T-helper 2 cell treated with Interferon-gamma antibody and Interleukin-4, amounts not matched to agents 5 μg/mL and 100 μg/mL, for 36 hours (primary cell): ENCODE data around the gene EIF2S2.

ENCODE experiments used
- DNase-seq: peaks from one replicate; pipeline ENCODE4 v3.0.0; 2021; ENCODE audit warnings: low spot score
- H3K27ac Mint-ChIP-seq: one replicate; pipeline ENCODE4 v1.8.0; 2021; ENCODE audit warnings: mild to moderate bottlenecking, mixed read lengths
- H3K27me3 Mint-ChIP-seq: one replicate; pipeline ENCODE4 v1.8.0; 2021; ENCODE audit warnings: low read depth, mixed read lengths
- H3K36me3 Mint-ChIP-seq: one replicate; pipeline ENCODE4 v1.8.0; 2021; ENCODE audit warnings: low read depth, mixed read lengths
- H3K4me1 Mint-ChIP-seq: one replicate; pipeline ENCODE4 v1.8.0; 2021; ENCODE audit warnings: low read depth, mixed read lengths
- H3K4me3 Mint-ChIP-seq: one replicate; pipeline ENCODE4 v1.8.0; 2022; ENCODE audit warnings: mild to moderate bottlenecking, moderate library complexity, mixed read lengths
- H3K9me3 Mint-ChIP-seq: one replicate; pipeline ENCODE4 v1.8.0; 2021; ENCODE audit warnings: mixed read lengths

Gene EIF2S2

DNA sequence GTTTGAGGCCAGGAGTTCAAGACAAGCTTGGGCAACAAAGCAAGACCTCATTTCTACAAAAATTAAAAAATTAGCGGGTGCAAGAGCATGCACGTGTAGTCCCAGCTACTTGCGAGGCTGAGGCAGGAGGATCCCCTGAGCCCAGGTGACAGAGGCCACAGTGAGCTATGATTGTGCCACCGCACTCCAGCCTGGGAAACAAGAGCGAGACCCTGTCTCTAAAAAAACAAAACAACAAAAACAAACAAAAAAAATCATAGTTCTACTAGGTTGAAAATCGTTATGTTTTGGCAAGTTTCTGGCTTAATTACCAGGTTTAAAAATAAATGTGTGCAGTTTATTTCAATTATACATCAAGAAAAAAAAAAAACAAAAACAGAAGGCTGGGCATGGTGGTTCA, 2.6 kb downstream of the EIF2S2 start:
- H3K27ac Mint-ChIP-seq = peak overlapping the region; percentile 26
- H3K4me3 Mint-ChIP-seq = peak overlapping the region; percentile 73
- no peaks in the 10 kb centered on the region for H3K9me3 Mint-ChIP-seq
- peaks cover 47% of the 10 kb centered on the region for H3K4me1 Mint-ChIP-seq
- H3K36me3 Mint-ChIP-seq = peaks cover 53% of the 10 kb centered on the region
- H3K27me3 Mint-ChIP-seq = no peaks in the 10 kb centered on the region
- no peak for DNase-seq

DNA sequence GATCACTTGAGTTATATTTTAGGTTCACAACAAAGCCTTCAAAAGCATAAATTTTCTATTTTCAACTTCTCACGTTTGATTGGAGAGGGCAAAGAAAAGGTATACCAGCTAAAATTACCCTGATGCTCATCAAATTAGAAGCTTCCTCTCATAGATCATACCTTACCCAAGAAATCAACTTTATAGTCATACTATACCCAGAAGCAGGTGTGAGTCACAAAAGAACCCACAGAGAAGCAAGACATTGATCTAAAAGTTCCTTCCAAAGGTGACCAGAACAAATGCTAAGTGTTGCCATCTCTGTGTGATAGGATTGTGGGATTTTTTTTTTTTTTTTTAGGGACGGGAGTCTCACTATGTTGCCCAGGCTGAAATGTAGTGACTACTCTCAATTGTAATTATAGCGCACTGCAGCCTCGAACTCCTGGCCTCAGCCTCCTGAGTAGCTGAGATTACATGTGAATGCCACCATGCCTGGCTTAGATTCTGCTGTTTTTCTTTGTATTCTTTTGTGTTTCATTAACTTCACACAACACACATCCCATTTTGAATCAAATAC, 3.3 kb downstream of the EIF2S2 start:
- H3K27me3 Mint-ChIP-seq = no peaks in the 10 kb centered on the region
- H3K36me3 Mint-ChIP-seq = peaks cover 59% of the 10 kb centered on the region
- no peaks in the 10 kb centered on the region for H3K9me3 Mint-ChIP-seq
- H3K4me1 Mint-ChIP-seq = peaks cover 52% of the 10 kb centered on the region
- no peak for DNase-seq
- H3K4me3 Mint-ChIP-seq = peak overlapping the region; percentile 37
- H3K27ac Mint-ChIP-seq = peak overlapping the region; percentile 55

DNA sequence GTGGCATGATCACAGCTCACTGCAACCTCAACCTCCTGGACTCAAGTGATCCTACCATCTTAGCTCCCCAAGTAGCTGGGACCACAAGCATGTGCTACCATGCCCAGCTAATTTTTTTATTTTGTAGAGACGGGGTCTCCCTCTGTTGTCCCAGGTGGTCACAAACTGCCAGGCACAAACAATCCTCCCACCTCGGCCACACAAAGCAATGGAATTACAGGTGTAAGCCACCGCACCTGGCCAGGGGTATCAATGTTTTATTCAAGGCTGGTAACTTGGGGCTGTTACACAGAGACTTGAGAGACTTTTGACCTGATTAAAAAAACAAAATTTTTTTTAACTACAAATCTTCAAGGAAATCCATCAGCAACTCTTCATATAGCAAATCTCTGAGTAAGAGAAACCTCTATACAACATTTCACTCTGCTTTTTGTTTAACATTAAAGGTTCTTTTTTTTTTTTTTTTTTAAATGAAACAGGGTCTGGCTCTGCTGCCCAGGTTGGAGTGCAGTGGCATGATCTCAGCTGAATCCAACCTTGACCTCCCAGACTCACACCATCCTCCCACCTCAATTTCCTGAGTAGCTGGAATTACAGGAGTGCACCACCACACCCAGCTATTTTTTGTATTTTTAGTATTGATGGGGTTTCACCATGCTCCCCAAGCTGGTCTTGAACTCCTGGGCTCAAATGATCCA, 5.9 kb downstream of the EIF2S2 start:
- Mint-ChIP-seq H3K27me3 (no peaks in the 10 kb centered on the region), H3K36me3 (peaks cover 74% of the 10 kb centered on the region), H3K9me3 (no peaks in the 10 kb centered on the region), H3K4me1 (peaks cover 61% of the 10 kb centered on the region), H3K27ac (no peak overlapping the region), H3K4me3 (peak overlapping the region; percentile 12)
- no peak for DNase-seq

DNA sequence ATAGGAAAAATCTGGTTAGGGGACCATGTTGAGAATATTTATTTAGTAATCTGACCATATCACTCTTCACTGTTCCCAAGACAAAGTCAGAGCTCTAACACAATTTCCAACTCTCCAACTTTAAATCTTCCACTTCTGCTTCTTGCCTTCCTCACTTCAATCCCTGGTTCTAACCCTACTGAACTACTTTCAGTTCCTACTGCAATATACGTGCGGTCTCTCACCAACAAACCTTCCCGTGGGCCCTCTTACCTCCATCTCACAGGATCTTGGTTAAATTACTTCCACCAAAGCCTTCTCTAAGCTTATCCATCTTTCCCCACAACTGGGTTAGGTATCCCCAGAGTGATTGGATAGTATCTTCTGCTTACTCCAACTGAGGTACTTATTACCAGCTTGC, 8.0 kb downstream of the EIF2S2 start:
- peak overlapping the region; percentile 35 for H3K27ac Mint-ChIP-seq
- H3K27me3 Mint-ChIP-seq = no peaks in the 10 kb centered on the region
- peaks cover 56% of the 10 kb centered on the region for H3K4me1 Mint-ChIP-seq
- H3K4me3 Mint-ChIP-seq = peak overlapping the region; percentile 19
- DNase-seq = no peak
- H3K9me3 Mint-ChIP-seq = no peaks in the 10 kb centered on the region
- peaks cover 69% of the 10 kb centered on the region for H3K36me3 Mint-ChIP-seq

DNA sequence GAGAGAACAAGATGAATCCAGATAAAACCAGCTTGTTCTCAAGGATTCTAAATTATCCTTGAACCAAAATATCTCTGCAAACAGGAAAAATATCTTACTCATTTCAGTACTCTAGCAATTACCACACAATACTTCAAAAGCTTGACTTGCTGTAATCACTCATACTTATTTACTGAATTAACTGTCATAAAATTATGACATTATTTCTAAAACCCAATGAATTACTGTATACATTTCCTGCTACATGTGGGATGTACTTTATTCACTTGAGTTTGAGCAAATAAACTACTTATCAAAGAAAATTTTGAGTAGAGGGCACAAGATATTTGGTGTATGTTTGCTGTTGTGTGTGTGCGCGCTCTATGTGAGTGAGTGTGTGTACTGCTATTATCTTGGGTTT, 9.7 kb downstream of the EIF2S2 start:
- Mint-ChIP-seq H3K4me3 (no peak overlapping the region), H3K36me3 (peaks cover 68% of the 10 kb centered on the region), H3K4me1 (peaks cover 40% of the 10 kb centered on the region), H3K27me3 (no peaks in the 10 kb centered on the region), H3K9me3 (no peaks in the 10 kb centered on the region), H3K27ac (peak overlapping the region; percentile 55)
- no peak for DNase-seq

DNA sequence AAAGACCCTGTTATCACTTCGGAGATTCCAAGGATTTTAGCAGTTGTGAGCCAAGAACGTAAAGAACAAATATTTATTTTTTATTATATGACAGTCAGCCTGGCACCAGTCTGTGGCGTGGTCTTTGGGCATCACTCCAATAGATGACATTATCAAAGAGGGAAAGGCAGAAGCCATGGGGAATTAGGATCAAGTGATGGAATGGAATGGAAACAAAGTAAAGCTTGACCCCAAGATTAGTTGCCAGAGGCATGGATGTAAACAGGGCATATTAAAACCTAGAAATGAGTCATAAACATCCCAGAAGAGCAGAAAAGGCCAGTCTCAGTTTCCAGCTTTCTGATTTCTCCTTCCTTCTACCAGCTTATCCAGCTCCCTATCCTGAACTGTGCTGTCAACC, 11.5 kb downstream of the EIF2S2 start:
- Mint-ChIP-seq H3K27me3 (no peaks in the 10 kb centered on the region), H3K9me3 (no peaks in the 10 kb centered on the region), H3K4me3 (no peak overlapping the region), H3K36me3 (peaks cover 77% of the 10 kb centered on the region), H3K4me1 (peaks cover 31% of the 10 kb centered on the region), H3K27ac (no peak overlapping the region)
- DNase-seq = no peak

DNA sequence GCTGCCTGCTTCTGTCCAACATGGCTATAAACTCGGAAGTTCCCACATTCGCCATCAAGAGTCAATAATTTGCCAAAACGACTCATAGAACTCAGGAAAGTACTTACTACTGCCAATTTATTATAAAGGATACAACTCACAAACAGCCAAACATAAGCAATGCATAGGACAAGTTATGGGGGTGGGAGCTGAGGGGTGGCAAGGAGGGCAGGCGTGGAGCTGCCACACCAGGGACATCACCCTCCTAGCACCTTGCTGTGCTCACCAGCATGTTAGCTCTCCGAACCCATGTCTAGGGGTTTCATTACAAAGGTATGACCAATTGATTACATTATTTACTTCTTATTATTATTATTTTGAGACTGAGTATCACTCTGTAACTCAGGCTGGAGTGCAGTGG, 12.4 kb downstream of the EIF2S2 start:
- no peak for DNase-seq
- H3K4me1 Mint-ChIP-seq = peaks cover 23% of the 10 kb centered on the region
- no peaks in the 10 kb centered on the region for H3K27me3 Mint-ChIP-seq
- H3K36me3 Mint-ChIP-seq = peaks cover 73% of the 10 kb centered on the region
- H3K4me3 Mint-ChIP-seq = no peak overlapping the region
- H3K27ac Mint-ChIP-seq = no peak overlapping the region
- no peaks in the 10 kb centered on the region for H3K9me3 Mint-ChIP-seq

DNA sequence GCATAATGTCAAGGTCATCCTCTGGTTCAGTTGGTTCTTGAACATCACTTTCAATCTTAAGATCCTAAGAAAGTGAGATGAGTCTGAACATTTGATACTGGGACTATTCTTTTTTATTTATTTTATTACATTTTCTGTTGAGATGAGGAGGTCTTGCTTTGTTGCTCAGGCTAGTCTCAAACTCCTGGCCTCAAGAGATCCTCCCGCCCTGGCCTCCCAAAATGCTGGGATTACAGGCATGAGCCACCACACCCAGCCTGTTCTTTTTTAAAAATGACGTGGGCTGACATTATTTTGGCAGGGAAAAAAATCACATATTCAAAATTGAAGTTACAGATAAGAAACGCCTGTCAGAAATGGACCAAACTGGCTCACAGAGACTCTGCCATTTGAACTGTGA, 13.5 kb downstream of the EIF2S2 start:
- Mint-ChIP-seq H3K27me3 (no peaks in the 10 kb centered on the region), H3K27ac (no peak overlapping the region), H3K4me1 (peaks cover 21% of the 10 kb centered on the region), H3K9me3 (no peaks in the 10 kb centered on the region), H3K36me3 (peaks cover 70% of the 10 kb centered on the region), H3K4me3 (no peak overlapping the region)
- no peak for DNase-seq

DNA sequence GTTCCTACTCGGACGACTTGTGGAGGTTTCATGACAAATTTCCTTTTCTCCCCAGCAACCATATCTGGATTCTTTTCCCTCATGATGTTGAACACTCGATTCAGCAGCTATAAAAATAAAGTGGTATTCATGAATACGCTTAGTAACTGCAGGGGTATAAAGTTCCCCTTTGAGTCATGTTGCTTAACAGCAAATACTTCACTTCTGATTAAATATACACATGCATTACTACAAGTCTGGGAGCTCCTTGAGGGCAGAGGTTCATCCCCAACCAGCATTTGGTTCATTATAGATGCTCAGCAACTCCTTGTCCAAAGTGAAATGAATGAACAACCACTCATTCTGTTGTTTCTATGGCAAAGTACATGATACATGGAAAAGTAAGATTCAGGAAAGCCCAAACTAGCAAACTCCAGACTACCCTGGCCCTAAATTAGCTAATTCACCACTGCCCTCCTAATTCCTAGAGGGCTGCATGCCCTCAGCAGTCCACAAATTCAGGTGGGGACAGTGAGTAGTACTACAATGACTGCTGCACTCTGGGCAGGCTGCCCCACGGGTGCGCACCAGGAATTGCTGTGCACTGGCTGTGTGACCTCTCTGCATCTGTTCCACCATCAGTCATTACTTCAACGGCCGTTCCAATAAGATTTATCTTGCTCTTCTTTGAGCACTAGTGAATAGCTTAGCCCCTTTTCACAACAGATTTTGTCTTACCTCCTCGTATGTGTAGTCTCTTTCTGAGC, 15.2 kb downstream of the EIF2S2 start:
- no peak for DNase-seq
- Mint-ChIP-seq H3K27ac (no peak overlapping the region), H3K4me1 (peaks cover 19% of the 10 kb centered on the region), H3K9me3 (no peaks in the 10 kb centered on the region), H3K36me3 (peaks cover 71% of the 10 kb centered on the region), H3K27me3 (no peaks in the 10 kb centered on the region), H3K4me3 (no peak overlapping the region)

DNA sequence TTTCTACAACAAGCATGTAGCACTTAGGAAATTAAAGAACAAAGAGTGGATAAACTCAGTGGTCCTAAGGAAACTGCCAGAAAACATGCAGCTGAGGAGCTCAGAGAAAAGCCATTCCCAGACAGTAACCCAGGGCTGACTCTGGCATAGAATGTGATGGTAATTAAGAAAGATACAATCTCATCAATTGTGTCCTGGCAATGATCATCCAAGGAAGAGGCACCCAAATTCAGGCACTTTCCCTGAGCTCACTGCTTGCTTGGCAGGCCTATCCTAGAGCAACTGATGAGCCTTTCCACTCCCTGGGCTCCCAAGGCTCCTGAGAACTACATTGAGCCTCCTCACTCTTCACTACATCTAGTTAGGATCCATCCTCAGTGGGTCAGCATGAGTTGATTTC, 16.2 kb downstream of the EIF2S2 start:
- peaks cover 21% of the 10 kb centered on the region for H3K4me1 Mint-ChIP-seq
- no peak for DNase-seq
- peaks cover 74% of the 10 kb centered on the region for H3K36me3 Mint-ChIP-seq
- H3K9me3 Mint-ChIP-seq = no peaks in the 10 kb centered on the region
- no peaks in the 10 kb centered on the region for H3K27me3 Mint-ChIP-seq
- H3K4me3 Mint-ChIP-seq = no peak overlapping the region
- no peak overlapping the region for H3K27ac Mint-ChIP-seq

DNA sequence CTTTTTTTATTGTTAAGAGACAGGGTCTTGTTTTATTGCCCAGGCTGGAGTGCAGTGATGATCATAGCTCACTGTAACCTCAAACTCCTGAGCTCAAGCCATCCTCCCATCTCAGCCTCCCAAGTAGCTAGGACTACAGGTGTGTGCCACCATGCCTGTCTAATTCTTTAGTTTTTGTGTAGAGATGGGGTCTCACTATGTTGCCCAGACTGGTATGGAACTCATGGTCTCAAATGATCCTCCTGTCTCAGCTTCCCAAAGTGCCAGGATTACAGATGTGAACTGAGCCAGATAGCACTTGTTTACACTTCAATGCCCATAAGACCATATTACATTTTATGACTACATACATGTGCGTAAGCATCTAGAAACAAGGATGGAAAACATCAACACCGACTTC, 18.1 kb downstream of the EIF2S2 start:
- Mint-ChIP-seq H3K36me3 (peaks cover 79% of the 10 kb centered on the region), H3K4me1 (peaks cover 17% of the 10 kb centered on the region), H3K9me3 (no peaks in the 10 kb centered on the region), H3K27me3 (no peaks in the 10 kb centered on the region), H3K27ac (peak overlapping the region; percentile 31), H3K4me3 (no peak overlapping the region)
- DNase-seq = no peak

DNA sequence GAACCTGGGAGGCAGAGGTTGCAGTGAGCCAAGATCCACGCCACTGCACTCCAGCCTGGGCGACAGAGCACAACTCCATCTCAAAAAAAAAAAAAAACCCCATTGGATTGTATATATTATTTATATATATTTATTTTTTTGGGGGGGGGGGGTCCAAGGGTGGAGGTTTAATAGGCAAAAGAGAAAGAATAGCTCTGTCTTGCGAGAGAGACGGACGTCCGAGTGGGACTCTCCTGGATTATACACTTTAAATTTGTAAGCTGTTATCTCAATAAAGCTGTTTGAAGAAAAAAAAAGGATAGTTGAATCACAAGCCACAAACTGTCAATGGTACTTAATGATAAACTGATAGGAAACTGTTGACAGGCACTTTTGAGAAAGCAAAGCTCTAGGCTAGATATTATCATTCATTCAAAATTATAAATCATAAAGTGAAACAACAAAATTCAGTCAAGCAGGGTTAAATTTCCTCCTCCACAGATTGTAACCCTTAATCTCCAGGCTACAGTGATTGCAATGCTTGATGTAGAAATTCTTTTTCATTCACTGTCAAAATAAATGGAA, 20.3 kb downstream of the EIF2S2 start:
- H3K9me3 Mint-ChIP-seq = no peaks in the 10 kb centered on the region
- peaks cover 19% of the 10 kb centered on the region for H3K4me1 Mint-ChIP-seq
- DNase-seq = no peak
- H3K36me3 Mint-ChIP-seq = peaks cover 77% of the 10 kb centered on the region
- no peaks in the 10 kb centered on the region for H3K27me3 Mint-ChIP-seq
- no peak overlapping the region for H3K4me3 Mint-ChIP-seq
- H3K27ac Mint-ChIP-seq = peak overlapping the region; percentile 45

DNA sequence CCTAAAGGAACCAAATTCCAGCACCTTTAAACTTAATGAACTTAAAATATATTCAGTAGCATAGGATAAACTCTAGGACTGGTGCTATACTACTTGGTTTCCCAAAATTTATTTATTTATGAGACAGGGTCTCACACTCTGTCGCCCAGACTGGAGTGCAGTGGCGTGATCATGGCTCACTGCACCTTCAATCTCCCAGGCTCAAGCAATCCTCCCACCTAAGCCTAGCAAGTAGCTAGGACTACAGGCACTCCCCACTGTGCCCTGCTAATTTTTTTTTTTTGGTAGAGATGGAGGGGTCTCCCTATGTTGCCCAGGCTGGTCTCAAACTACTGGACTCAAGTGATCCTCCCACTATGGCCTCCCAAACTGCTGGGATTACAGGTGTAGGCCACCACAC, 21.4 kb downstream of the EIF2S2 start:
- peaks cover 72% of the 10 kb centered on the region for H3K36me3 Mint-ChIP-seq
- H3K4me1 Mint-ChIP-seq = peaks cover 18% of the 10 kb centered on the region

DNA sequence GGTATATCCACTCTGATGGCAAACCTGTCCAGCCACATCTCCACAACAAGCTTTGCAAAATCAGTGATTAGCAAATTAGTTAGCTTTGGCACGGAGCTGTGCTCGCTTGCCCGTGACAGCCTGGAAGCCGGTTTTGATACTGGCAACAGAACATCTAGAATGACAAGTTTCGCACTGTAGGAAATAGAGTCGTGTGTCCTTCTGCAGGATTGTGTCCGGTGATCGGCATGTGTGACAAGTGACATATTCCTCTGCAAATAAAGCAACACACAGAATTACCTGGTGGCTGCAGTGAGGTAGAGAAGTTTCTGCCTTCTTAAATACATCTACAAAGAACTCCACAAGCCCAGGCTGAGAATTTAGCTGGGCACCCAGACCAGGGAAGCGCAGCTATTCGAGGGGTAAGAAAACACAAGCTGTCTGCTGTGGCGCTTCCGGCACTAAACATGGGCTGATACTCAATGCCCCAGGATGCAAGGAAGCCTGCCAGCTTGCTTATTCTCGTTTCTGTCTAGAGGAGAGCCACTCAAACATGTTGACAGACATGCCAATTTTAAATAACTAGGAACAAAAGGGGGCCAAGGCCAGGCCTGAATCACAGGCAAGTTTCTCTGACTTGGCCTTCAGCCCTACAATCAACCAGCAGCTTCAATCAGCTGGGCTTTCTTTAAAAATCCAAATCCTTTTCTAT, 22.2 kb downstream of the EIF2S2 start:
- DNase-seq = no peak
- Mint-ChIP-seq H3K4me1 (peaks cover 18% of the 10 kb centered on the region), H3K36me3 (peaks cover 73% of the 10 kb centered on the region), H3K9me3 (no peaks in the 10 kb centered on the region), H3K27me3 (no peaks in the 10 kb centered on the region), H3K27ac (no peak overlapping the region), H3K4me3 (no peak overlapping the region)

More for the DNA sequence above, 21.4 kb downstream of the EIF2S2 start:
- no peak overlapping the region for H3K27ac Mint-ChIP-seq
- no peak for DNase-seq
- no peaks in the 10 kb centered on the region for H3K27me3 Mint-ChIP-seq
- no peak overlapping the region for H3K4me3 Mint-ChIP-seq
- H3K9me3 Mint-ChIP-seq = no peaks in the 10 kb centered on the region
